Measurements from ENCODE around the gene SNUPN. TPM values are rescaled to one million over a fixed set of nuclear protein-coding genes. Genes with fewer than 3 reads are reported as not detected.

SNUPN gene
- total RNA-seq, 1 experiment from 2014 or later: 27.9 TPM

DNA sequence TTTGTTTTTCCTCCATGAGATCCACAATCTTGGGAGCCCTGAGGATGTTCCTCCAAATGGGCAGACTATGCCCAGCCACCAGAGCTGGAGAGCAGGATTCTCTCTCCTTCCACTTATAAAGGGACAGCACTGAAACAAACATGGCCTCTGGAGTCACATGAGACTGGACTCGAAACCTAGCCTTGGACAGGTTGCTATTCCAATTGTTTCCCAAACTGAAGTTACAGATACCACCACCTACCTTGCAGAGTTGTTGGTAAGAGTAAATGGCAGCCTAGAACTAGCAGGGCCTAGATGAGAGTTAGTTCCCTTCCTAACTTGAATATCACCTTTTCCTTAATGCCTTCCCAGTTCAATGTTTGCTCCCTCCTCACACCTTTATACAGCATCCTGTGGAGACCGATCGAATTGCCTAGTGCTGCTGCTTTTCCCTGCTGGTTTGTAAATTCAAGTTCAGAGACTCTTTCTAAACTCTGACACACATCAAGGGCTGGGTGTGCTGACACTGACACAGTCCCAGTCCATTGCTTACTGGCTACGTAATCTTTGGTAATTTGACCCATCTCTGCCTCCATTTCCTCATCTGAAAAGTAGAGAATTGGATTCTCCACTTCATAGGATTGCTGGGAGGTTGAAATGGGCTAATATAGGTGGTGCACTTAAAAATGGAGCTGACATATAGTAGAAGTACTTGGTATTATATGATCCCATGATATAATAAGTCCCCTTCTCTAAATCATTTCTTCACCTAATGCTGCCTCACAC is 11.9 kb upstream of the SNUPN start (continued):
- TF ChIP-seq TEAD1 (CRISPR knock-in tag; IDR thresholded peaks at IDR 0.05) (no peak), MYBL2 (CRISPR knock-in tag; IDR thresholded peaks at IDR 0.05) (no peak), NFE2L1 (CRISPR knock-in tag; IDR thresholded peaks at IDR 0.05) (no peak)
- TF ChIP-seq, protein P1, sequence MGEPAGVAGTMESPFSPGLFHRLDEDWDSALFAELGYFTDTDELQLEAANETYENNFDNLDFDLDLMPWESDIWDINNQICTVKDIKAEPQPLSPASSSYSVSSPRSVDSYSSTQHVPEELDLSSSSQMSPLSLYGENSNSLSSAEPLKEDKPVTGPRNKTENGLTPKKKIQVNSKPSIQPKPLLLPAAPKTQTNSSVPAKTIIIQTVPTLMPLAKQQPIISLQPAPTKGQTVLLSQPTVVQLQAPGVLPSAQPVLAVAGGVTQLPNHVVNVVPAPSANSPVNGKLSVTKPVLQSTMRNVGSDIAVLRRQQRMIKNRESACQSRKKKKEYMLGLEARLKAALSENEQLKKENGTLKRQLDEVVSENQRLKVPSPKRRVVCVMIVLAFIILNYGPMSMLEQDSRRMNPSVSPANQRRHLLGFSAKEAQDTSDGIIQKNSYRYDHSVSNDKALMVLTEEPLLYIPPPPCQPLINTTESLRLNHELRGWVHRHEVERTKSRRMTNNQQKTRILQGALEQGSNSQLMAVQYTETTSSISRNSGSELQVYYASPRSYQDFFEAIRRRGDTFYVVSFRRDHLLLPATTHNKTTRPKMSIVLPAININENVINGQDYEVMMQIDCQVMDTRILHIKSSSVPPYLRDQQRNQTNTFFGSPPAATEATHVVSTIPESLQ (CRISPR knock-in tag; IDR thresholded peaks at IDR 0.05): no peak
- TF ChIP-seq, protein P2, sequence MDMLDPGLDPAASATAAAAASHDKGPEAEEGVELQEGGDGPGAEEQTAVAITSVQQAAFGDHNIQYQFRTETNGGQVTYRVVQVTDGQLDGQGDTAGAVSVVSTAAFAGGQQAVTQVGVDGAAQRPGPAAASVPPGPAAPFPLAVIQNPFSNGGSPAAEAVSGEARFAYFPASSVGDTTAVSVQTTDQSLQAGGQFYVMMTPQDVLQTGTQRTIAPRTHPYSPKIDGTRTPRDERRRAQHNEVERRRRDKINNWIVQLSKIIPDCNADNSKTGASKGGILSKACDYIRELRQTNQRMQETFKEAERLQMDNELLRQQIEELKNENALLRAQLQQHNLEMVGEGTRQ (CRISPR knock-in tag; IDR thresholded peaks at IDR 0.05): no peak

DNA sequence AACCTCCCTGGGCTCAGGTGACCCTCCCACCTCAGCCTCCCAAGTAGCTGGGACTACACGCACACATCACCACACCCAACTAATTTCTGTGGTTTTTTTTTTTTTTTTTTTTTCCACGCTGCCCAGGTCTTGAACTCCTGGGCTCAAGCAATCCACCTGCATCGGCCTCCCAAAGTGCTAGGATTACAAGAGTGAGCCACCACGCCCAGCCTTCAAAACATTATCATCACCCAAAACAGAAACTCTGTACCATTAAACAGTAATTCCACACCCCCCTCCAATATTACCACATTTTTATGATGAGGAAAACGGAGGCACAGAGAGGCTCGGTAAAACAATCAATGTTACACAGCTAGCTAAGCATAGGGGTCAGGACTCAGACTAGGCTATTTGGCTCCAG is 10.5 kb upstream of the SNUPN start:
- CTCF ChIA-PET: interaction anchor here (0.6 to 1.1 kb wide), 3 partner anchors 12 to 268 kb away, joined by 3 to 4 read pairs (median 3); partner anchors contain the start of gene SNX33
- Mint-ChIP-seq H3K27me3 (ENCODE audit: low read depth) (no peaks in the 10 kb centered on the region), H3K4me3 (no peak overlapping the region), H3K9me3 (no peaks in the 10 kb centered on the region), H3K4me1 (peaks cover 41% of the 10 kb centered on the region), H3K36me3 (no peaks in the 10 kb centered on the region), H3K27ac (no peak overlapping the region)
- POLR2A ChIA-PET: interaction anchor here (0.8 to 4.7 kb wide), 3 partner anchors 10 to 1866 kb away, joined by 3 to 23 read pairs (median 9); partner anchors contain the start of genes SNUPN and SNX33
- no peak for DNase-seq (ENCODE audit: low spot score)
- ATAC-seq: no peak
- TF ChIP-seq, protein P3, sequence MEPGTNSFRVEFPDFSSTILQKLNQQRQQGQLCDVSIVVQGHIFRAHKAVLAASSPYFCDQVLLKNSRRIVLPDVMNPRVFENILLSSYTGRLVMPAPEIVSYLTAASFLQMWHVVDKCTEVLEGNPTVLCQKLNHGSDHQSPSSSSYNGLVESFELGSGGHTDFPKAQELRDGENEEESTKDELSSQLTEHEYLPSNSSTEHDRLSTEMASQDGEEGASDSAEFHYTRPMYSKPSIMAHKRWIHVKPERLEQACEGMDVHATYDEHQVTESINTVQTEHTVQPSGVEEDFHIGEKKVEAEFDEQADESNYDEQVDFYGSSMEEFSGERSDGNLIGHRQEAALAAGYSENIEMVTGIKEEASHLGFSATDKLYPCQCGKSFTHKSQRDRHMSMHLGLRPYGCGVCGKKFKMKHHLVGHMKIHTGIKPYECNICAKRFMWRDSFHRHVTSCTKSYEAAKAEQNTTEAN (CRISPR knock-in tag; IDR thresholded peaks at IDR 0.05): no peak
- TF ChIP-seq, protein P4, sequence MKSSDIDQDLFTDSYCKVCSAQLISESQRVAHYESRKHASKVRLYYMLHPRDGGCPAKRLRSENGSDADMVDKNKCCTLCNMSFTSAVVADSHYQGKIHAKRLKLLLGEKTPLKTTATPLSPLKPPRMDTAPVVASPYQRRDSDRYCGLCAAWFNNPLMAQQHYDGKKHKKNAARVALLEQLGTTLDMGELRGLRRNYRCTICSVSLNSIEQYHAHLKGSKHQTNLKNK (CRISPR knock-in tag; IDR thresholded peaks at IDR 0.05): no peak
- TF ChIP-seq, protein P5, sequence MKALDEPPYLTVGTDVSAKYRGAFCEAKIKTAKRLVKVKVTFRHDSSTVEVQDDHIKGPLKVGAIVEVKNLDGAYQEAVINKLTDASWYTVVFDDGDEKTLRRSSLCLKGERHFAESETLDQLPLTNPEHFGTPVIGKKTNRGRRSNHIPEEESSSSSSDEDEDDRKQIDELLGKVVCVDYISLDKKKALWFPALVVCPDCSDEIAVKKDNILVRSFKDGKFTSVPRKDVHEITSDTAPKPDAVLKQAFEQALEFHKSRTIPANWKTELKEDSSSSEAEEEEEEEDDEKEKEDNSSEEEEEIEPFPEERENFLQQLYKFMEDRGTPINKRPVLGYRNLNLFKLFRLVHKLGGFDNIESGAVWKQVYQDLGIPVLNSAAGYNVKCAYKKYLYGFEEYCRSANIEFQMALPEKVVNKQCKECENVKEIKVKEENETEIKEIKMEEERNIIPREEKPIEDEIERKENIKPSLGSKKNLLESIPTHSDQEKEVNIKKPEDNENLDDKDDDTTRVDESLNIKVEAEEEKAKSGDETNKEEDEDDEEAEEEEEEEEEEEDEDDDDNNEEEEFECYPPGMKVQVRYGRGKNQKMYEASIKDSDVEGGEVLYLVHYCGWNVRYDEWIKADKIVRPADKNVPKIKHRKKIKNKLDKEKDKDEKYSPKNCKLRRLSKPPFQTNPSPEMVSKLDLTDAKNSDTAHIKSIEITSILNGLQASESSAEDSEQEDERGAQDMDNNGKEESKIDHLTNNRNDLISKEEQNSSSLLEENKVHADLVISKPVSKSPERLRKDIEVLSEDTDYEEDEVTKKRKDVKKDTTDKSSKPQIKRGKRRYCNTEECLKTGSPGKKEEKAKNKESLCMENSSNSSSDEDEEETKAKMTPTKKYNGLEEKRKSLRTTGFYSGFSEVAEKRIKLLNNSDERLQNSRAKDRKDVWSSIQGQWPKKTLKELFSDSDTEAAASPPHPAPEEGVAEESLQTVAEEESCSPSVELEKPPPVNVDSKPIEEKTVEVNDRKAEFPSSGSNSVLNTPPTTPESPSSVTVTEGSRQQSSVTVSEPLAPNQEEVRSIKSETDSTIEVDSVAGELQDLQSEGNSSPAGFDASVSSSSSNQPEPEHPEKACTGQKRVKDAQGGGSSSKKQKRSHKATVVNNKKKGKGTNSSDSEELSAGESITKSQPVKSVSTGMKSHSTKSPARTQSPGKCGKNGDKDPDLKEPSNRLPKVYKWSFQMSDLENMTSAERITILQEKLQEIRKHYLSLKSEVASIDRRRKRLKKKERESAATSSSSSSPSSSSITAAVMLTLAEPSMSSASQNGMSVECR (CRISPR knock-in tag; IDR thresholded peaks at IDR 0.05; ENCODE audit: borderline replicate concordance): no peak
- TF ChIP-seq ZNF232 (CRISPR knock-in tag; IDR thresholded peaks at IDR 0.05) (no peak), CREB1 (CRISPR knock-in tag; IDR thresholded peaks at IDR 0.05) (no peak), ZNF138 (CRISPR knock-in tag; conservative IDR thresholded peaks at IDR 0.05) (no peak), SOX15 (CRISPR knock-in tag; IDR thresholded peaks at IDR 0.05) (no peak), NFYB (CRISPR knock-in tag; conservative IDR thresholded peaks at IDR 0.05; ENCODE audit: low read depth) (no peak), GRHL2 (CRISPR knock-in tag; IDR thresholded peaks at IDR 0.05; ENCODE audit: insufficient replicate concordance, severe bottlenecking) (no peak), NR3C1 (CRISPR knock-in tag; conservative IDR thresholded peaks at IDR 0.05; ENCODE audit: low read depth) (no peak)
- TF ChIP-seq, protein P6, sequence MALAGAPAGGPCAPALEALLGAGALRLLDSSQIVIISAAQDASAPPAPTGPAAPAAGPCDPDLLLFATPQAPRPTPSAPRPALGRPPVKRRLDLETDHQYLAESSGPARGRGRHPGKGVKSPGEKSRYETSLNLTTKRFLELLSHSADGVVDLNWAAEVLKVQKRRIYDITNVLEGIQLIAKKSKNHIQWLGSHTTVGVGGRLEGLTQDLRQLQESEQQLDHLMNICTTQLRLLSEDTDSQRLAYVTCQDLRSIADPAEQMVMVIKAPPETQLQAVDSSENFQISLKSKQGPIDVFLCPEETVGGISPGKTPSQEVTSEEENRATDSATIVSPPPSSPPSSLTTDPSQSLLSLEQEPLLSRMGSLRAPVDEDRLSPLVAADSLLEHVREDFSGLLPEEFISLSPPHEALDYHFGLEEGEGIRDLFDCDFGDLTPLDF (CRISPR knock-in tag; IDR thresholded peaks at IDR 0.05): no peak
- TF ChIP-seq, protein P7, sequence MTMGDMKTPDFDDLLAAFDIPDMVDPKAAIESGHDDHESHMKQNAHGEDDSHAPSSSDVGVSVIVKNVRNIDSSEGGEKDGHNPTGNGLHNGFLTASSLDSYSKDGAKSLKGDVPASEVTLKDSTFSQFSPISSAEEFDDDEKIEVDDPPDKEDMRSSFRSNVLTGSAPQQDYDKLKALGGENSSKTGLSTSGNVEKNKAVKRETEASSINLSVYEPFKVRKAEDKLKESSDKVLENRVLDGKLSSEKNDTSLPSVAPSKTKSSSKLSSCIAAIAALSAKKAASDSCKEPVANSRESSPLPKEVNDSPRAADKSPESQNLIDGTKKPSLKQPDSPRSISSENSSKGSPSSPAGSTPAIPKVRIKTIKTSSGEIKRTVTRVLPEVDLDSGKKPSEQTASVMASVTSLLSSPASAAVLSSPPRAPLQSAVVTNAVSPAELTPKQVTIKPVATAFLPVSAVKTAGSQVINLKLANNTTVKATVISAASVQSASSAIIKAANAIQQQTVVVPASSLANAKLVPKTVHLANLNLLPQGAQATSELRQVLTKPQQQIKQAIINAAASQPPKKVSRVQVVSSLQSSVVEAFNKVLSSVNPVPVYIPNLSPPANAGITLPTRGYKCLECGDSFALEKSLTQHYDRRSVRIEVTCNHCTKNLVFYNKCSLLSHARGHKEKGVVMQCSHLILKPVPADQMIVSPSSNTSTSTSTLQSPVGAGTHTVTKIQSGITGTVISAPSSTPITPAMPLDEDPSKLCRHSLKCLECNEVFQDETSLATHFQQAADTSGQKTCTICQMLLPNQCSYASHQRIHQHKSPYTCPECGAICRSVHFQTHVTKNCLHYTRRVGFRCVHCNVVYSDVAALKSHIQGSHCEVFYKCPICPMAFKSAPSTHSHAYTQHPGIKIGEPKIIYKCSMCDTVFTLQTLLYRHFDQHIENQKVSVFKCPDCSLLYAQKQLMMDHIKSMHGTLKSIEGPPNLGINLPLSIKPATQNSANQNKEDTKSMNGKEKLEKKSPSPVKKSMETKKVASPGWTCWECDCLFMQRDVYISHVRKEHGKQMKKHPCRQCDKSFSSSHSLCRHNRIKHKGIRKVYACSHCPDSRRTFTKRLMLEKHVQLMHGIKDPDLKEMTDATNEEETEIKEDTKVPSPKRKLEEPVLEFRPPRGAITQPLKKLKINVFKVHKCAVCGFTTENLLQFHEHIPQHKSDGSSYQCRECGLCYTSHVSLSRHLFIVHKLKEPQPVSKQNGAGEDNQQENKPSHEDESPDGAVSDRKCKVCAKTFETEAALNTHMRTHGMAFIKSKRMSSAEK (CRISPR knock-in tag; IDR thresholded peaks at IDR 0.05; ENCODE audit: borderline replicate concordance): no peak
- TF ChIP-seq, protein P1 (CRISPR knock-in tag; IDR thresholded peaks at IDR 0.05): no peak

All from WTC11 (cell line).